ENCODE data around the gene CELF2.

DNA sequence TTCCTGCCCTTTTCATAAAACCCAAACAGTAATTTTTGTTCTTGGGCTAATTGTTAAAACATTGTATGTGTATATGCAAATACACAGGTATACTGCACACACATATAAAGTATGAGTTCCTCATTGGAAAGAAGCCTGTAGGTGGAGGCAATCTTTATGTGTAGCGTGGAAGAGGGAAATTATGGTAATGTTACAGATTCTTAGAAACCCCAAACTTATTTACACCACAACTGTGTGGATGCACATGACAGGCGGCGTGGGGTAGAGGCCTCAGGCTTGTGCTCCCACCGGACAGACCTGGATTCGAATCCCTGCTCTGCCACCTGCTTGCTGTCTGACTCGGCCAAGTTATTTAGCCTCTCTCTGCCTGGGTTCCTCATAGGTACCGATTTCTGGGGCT is 223.0 kb downstream of the CELF2 start:
- TF ChIP-seq REST (IDR thresholded peaks at IDR 0.05; ENCODE audit: insufficient read depth in 1 of 2, low read depth in 2 of 2, low read length in 2 of 2) (no peak), POLR2AphosphoS5 (IDR thresholded peaks at IDR 0.05; ENCODE audit: low read depth, low read length) (no peak)

Data from PFSK-1 (cell line).